Peyer's patch (tissue), 4 donors: Measurements from ENCODE around the gene TP53I11.

Experiments used
- CTCF ChIP-seq, 6 experiments: fragments of 450-650 bp in 4 of 6; fragments of 200-600 bp in 2 of 6; sonication (generic) in 1 of 6; IDR thresholded peaks; one replicate each; pipeline ENCODE4 v1.5.1; 2017 to 2019; ENCODE audit warnings: antibody characterized with exemption in 6 of 6, mild to moderate bottlenecking in 3 of 6, moderate library complexity in 1 of 6
- POLR2A ChIP-seq, 2 donors: fragments of 450-650 bp; IDR thresholded peaks; one replicate each; pipeline ENCODE4 v1.5.1; 2017; ENCODE audit warnings: antibody characterized with exemption in 2 of 2, mild to moderate bottlenecking in 2 of 2, moderate library complexity in 2 of 2

GRCh38 chr11:44967930-44968496 lies 17.3 kb upstream of the TP53I11 start:
- no peak for TF ChIP-seq POLR2A (IDR thresholded peaks at IDR 0.05)
- no peak for TF ChIP-seq CTCF (IDR thresholded peaks at IDR 0.05)
